NCI-H446 treated with DMSO at 0.1 percent for 48 hours (cell line): ENCODE results near the gene RNPEP.
A peak's percentile ranks its signal among the peaks of the same experiment; 100 is the strongest.
"Not testable (repeated sequence)": the region's sequence is repeated elsewhere in the genome, so short reads cannot be mapped to it uniquely, and the experiment has no call there.

Experiments
- DNase-seq: peaks from one replicate; lab custom pipeline; 2025; lab: John Stamatoyannopoulos, UW

Gene RNPEP, protein sequence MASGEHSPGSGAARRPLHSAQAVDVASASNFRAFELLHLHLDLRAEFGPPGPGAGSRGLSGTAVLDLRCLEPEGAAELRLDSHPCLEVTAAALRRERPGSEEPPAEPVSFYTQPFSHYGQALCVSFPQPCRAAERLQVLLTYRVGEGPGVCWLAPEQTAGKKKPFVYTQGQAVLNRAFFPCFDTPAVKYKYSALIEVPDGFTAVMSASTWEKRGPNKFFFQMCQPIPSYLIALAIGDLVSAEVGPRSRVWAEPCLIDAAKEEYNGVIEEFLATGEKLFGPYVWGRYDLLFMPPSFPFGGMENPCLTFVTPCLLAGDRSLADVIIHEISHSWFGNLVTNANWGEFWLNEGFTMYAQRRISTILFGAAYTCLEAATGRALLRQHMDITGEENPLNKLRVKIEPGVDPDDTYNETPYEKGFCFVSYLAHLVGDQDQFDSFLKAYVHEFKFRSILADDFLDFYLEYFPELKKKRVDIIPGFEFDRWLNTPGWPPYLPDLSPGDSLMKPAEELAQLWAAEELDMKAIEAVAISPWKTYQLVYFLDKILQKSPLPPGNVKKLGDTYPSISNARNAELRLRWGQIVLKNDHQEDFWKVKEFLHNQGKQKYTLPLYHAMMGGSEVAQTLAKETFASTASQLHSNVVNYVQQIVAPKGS

DNA sequence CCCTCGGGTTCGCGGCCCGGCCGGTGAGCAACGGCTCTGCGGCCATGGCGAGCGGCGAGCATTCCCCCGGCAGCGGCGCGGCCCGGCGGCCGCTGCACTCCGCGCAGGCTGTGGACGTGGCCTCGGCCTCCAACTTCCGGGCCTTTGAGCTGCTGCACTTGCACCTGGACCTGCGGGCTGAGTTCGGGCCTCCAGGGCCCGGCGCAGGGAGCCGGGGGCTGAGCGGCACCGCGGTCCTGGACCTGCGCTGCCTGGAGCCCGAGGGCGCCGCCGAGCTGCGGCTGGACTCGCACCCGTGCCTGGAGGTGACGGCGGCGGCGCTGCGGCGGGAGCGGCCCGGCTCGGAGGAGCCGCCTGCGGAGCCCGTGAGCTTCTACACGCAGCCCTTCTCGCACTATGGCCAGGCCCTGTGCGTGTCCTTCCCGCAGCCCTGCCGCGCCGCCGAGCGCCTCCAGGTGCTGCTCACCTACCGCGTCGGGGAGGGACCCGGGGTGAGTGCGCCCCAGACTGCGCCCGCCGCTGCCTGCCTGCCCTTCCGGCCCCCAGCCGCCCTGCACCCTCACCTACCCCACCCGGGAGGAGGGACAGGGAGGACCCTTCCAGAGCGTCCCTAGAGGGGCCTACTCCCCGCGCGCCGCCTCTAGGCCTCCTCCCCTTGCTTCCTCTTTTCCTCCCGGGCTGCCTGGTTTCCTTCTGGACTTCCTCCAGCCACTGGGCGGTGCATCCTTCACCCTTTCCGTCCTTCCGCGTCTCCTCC is at the start of gene RNPEP:
Gene RNPEP, plus strand, starts transcription at position 26 of the 757 bp plus-strand sequence. Its CDS starts 19 bp downstream, at position 45.
- no peak for DNase-seq

DNA sequence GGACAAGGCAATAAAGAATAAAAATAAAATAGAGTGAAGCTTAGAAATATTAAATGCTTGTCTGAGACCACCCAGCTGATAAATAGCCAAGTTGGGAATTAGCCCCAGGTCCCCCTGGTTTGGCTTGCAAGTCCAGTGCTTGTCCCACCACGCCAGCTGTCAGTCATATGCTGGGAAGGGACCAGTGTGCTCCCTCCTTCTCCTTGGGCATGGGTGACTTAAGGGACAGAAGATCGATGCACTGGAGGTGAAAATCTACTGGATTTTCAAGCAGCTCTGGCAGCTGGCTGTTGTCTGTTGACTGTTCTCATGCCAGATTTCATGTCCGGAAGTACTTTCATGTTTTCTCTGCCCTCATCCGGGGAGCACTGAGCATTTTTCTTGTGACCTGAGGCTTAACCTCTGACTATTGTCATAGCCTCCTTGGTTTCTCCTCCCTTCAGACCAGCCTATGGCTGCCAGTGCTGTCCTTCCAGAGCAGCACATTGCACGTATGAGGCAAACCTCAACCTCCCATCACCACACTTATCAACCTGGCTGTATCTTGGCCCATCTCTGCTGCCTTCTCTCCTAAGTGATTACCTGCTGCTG is 48.5 kb upstream of the RNPEP start:
- DNase-seq, result peak; percentile 3

DNA sequence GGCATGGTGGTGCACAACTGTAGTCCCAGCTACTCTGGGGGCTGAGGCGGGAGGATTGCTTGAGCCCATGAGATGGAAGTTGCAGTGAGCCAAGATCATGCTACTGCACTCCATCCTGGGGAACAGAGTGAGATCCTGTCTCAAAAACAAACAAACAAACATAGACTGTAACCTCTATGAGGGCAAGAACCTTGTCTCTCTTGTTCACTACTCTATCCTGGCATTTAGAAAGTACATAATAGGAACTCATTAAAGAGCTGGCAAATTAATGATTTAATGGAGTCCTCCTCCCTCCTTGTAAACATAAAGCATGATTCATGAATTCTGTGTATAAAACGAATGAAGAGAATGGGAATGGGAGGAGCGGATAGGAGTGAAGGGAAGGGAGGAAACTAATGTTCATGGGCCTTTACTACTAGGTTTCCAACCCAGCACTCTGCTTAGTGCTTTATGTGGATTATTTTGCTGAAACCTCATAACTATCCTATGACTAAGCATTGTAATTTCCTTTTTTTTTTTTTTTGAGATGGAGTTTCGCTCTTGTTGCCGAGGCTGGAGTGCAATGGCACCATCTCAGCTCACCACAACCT is 44.7 kb upstream of the RNPEP start:
- no peak for DNase-seq

DNA sequence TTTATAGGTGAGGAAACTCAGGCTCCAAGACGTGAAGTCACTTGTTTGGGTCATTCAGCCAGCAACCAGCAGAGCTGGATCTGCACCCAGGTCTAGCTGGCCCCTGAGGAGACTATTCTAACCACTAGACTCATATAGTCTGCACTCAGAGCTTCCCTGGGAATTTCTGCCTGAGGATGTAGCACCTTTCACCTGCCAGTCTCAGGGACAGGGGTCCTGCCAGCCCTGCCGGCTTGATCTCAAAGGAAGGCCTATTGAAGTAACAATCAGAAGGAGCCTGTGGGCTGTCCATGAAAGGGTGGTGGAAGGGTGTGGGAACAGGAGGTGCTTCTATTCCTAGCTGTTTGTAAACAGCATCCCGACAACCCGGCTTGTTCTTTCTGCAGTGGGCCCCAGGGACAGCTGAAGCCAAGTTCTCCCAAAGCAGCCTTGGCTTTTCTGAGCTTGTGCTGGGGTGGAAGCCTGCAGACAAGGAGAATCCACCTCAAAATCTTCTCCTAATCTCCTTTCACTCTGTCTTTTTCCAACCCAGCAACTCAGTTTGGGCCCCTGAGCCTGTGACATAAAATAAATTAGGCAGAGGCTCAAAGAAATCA is 43.9 kb upstream of the RNPEP start:
- no peak for DNase-seq

DNA sequence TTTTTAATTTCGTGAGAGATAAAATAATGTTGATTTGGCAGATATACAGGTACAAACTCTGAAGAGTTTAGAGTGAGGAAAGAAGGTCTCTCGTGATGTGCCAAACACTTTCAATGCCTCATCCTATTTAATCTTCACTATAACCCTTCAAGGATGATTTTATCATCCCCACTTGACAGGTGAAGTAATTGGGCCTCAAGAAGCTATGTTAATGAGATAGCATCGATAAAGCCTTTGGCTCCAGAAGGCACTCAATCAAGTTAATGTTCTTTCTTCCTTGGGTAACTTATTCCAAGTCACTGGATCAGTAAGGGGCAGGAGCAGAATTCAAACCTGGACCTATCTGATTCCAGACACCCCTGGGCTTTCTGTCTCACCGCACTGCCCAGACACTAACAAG is 43.3 kb upstream of the RNPEP start:
- no peak for DNase-seq

DNA sequence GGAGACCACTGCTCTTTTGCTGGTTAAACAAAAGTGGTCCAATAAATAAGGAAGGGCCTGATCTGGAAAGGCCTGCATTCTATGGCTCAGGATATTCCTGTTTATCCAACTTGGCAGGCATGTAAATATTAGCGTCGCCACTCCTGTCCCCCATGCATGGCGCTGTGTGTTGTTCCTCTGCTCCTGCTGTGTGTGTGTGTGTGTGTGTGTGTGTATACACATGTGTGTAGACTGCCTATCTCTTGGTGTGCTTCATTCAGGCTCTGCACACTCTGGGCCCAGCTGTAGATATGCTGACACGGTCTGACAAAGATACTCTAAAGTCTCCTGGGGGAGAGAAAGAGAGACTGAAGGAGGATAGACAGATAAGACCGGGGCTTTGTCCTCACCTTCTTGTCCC is 42.9 kb upstream of the RNPEP start:
- DNase-seq, result no peak

DNA sequence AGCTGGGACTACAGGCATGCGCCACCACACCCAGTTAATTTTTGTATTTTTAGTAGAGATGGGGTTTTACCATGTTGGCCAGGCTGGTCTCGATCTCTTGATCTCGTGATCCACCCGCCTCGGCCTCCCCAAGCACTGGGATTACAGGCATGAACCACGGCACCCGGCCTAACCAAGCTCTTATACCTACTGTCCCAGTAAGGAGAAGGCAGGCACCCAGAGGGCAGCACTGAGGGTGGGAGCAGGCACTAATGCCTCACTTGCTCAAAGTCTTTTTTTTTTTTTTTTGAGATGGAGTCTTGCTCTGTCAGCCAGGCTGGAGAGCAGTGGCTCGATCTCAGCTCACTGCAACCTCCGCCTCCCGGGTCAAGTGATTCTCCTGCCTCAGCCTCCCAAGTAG is 42.1 kb upstream of the RNPEP start:
- not testable (repeated sequence) for DNase-seq

DNA sequence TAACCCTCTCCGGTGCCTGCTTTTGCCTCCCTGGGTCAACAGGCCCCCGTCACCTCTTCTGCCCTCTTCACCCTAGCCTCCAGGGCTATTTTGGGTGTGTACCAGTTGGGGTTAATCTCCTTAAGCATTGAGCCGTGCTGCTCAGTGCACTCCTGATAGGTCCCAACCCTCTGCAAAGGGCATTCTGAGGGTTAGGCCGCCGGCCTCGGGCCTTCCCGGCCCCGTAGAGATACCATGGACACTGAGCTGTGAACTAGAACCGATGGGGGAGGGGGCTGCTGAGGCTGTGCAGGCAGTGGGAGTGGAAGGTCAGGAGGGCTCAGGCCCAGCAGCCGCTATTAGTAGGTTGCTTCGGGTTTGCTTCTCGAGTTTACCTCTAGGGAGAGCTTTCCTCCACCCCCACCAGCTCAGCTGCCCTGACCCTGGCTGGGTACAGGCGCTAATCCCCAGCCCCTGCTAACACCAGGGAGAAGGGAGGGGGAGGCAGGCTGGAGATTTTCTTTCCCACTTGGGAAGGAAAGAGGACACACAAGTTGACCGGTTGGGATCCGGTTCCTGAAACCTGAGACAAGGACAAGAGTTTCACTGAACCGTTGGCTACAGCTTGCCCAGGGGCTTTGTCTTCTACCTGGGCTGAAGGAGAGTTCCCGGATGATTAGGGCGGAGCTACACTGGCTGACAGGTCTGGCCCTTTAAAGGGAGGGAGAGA is 40.9 kb upstream of the RNPEP start:
- no peak for DNase-seq

DNA sequence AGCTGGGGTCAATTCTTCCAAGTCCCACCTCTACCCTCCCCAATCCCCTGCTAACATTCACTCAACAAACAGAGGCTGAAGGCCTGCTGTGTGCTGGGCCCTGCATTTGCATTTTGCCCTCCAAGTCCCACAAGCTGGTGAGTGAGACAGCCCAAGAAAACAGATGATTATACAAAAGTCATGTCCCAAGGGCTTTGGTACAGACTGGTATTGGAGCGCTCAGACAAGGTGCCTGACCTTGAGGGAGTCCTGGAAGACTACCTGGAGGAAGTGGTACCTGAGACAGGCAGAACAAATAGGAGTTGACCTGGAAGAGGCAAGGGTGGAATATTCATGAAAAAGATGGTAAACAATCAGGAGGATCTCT is 40.3 kb upstream of the RNPEP start:
- DNase-seq, result no peak

DNA sequence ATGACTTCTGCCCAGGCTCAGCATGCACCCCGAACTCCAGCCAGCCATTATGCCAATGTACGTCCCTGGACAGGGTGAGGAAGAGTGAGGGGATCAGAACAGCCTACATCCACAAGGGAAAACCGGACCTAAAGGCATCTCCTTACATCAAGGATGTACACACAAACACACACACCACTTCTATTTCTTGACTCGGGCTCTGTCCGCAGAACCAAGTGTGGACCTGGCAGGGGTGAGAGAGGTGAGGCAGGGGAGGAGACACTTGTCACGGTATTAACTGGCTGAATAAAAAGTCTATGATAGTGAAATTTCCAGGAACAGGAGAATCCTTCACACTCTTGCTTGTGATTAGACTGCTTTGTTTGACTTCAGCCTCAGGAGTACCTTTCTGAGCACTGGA is 38.4 kb upstream of the RNPEP start:
- no peak for DNase-seq

DNA sequence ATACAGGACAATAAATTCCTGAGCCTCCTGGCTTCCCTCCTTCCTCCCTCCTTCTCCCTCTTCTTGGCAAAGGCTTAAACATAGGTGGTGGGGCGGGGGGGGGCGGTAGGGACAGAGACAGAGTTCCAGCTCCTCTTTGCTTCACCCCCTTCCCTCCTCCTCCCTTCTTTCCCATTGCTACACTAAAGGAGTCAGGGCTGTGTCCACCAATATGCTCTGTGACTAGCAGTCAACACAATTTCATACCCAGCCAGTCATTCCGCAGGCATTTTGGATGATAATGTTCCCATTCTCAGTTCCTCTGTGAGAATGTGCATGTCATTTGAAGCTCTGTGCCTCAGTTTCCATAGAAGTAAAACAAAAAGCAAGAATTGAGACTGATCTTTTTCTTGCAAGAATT is 37.8 kb upstream of the RNPEP start:
- no peak for DNase-seq

DNA sequence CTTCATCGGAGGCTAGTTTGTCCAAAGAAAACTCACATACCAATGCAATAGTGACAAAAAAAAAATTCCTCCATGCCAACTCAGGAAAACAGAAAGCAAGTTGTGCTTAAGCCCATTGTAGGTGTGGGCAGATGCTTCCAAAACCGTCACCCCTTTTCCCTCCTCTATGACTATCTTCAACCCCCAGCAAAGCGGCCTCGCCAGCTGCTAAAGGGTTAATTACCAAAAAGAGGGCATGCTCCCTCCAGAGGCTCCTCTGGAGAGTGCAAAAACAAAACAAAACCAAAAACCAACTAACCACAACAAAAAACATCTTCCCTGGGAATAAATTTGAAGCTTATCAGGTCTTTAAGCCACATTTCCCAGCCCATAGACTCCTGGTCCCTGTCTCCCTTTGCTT is 37.3 kb upstream of the RNPEP start:
- no peak for DNase-seq

DNA sequence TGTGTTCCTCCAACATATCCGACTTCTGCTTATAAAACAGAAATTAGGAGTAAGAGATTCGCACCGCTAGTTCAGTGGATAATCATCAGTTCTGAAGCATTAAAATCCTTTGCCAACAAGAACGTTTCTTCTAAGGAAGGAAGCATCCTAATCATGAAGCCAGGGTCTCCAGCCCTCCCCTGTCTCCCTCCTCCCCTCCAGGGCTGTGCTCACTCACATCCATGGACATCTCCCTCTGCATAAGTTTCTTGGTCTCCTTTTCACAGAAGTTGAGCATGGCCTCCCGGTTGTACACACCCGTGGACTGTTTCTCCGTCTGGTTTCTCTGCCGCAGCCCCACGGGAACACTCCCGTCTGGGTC is 36.6 kb upstream of the RNPEP start:
- no peak for DNase-seq

DNA sequence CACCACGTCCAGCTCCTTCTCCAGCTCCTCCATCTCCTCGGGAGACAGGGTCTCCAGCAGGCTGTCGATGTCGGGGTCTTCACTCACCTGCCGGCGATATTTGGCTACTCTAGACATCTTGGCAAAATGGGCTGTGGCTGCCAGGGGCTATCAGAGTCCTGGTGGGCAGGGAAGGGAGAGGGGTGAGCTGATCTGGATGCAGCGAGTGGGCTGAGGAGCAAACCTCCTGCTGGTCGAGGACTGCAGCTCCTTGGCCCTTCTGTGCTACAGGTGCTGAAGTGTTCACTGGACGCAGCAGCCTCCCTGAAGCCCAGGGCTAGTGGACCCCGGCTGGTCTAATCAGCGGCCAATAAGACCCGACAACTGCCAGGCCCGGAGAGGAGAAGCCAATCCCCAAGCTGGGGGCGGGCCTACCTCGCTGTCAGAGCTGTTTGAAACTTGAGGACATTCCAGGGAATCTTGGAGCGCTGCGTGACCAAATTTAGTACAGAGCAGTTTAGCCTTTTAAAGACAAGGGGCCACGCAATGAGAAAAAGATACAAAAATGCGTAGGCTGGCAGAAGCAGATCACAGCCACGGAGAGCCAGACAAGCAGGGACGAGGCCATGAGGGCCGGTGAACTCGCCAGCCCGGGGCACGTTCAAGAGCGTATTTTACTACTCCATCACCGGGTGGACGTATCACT is 36.1 kb upstream of the RNPEP start, which contains the start of gene LMOD1:
Gene LMOD1, minus strand, starts transcription at position 325 of the 685 bp plus-strand sequence. Its CDS starts 208 bp downstream, at position 117.
- DNase-seq, result no peak

DNA sequence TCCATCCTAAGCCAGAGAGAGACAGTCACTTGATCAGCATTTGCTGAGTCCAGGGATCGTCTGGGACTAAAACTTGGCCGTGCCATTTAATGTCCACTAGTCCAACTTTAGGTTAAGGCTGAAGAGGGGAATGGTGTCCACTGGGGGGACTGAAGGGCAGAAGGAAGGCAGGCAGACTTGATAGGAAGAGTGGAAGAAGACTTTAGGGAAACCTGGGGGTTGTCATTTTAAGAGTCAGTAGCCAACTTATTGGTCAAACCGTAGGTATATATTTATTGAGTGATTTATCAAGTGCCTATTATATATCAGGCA is 34.8 kb upstream of the RNPEP start:
- DNase-seq, result no peak

DNA sequence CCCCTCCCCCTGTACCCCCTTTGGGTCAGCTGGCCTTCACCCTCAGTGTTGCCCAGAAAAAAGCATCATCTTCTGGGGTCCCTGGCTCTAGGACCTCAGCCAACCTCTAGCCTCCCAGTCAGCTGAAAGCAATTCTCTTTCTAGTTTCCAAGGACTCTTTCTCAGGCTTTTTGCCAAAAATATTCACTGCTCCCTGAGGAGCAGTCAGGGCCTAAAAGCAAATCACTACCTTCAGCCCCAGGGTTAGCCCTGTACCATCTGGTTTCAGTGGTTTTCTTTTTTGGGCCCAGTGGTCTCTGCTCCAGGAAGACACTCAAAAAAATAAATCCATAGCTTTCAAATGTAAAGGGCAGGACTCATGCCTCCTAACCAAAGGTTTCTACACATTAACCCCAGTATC is 33.0 kb upstream of the RNPEP start:
- DNase-seq, result no peak

DNA sequence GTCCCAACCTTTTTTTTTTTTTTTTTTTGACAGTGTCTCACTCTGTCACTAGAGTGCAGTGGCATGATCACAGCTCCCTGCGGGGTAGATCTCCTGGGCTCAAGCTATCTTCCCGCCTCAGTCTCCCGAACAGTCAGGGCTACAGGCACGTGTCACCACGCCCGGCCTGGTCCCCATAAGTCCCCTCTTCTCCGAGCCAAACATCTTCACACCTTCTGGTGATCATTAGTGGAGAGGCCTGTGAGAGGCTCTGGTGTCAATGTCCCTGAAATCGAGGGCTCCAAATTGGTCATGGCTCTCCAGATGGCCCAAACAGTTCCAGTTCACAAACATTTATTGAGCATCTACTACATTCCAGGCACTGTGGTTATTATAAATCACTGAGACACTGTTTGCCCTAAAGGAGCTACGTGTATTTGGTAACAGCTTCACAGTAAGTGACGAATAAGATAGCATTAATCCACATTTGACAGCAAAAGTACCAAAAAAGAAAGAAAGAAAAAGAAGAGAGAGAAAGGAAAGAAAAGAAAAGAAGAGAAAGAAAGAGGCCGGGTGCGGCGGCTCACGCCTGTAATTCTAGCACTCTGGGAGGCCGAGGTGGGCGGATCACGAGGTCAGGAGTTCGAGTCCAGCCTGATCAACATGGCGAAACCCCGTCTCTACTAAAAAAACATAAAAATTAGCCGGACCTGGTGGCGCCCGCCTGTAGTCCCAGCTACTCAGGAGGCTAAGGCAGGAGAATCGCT is 28.0 kb upstream of the RNPEP start:
- no peak for DNase-seq

DNA sequence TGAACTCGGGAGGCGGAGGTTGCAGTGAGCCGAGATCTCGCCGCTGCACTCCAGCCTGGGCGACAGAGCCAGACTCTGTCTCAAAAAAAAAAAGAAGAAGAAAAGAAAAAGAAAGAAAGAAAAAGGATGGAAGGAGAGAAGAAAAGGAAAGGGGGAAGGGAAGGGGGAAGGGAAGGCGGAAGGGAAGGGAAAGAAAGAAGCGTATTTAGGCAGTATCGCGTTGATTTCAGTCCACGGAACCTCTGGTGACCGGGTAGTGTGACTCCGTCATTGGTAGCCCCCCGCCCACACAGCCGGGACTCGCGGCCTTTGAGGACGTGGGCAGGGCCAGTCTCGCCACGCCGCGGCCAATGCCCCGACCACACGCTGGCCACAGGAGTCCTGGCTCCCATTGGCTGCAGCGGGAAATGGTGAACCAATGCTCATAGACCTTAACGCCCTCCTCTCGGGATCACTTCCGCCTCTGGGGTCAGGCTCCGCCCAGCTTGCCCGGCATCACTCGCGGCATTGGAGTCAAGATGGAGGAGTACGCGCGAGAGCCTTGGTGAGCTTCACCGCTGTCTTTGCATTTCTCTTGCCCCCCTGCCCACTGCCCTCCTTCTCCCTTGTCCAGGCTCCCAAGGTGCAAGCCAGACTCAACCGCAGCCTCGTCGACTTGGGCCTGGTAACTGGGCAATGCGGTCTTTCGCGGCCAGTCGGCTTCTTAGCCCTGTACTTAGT is 27.3 kb upstream of the RNPEP start, which contains the start of gene TIMM17A:
Gene TIMM17A, plus strand, starts transcription at position 495 of the 720 bp plus-strand sequence. Its CDS starts 24 bp downstream, at position 519.
- DNase-seq, result peak; percentile 94

DNA sequence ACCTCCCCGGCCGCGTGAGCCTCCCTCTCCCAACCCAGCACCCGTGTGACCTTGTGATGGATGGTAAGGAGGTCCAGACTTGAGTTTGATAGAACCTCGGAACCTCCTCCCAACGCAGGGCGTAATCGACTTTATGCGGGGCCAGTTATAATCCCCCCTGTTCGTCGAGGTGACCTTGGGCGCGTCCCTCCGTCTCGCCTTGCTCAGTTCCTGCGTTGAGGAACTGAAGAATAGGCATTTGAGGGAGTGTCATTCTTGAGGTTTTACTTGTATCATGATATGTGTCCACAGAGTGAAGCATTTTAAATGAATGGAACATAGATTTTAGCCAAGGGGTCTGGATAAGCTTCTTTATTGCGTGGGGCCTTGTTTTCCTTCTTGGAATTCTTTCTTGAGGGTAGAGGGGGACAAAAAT is 26.7 kb upstream of the RNPEP start:
- DNase-seq, result no peak
